GM21526 (cell line): Measurements from ENCODE around the gene NUDT17.

Source experiments
- ATAC-seq: cut with Tn5 transposase; IDR thresholded peaks from one replicate; pipeline ENCODE4 v1.9.1; 2021; ENCODE audit warnings: moderate library complexity; ENCODE audit not compliant: unreplicated experiment, low FRiP score

The NUDT17 gene

GRCh38 chr1:145846201-145846612 is 777 bp downstream of the NUDT17 start:
- no peak for ATAC-seq

- ATAC-seq: no peak
These were observed 2.4 kb downstream of the NUDT17 start for GRCh38 chr1:145847827-145848226.

DNA sequence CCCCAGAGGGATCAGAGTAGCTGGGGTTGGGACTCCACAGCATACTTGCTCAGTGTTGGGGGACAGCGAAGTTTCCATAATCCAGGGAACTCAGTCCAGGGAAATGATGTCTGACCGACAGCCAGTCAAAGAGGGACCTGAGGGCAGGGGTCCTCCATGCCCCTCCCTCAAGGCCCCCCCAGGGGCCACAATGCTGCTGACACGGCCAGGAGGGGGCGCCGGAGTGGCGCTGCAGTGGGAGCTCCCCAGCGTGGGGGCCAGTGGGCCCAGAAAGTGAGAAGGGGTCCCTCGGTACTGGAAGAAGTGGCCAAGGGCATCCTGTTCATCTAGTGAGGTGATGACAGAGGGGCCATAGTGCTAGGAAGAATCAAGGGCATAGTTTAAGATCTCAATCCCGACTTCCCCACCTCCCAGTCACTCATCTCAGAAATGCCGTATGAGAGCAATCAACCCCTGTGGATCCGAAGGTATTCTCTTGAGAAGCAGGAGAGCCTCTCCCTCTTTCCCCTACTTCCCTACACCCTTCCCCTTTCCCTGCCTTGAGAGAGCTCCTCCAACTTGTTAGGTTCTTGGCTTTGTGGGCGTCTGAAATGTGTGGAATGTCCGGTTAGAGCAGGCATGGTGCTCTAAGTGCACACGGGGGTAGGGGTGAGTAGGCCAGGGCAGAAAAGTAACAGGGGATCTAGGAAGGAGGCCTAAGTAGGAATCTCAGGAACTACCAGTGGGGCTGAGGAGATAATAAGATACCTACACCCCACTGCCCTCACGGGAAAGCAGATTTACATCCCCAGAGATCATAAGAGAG is 4.1 kb downstream of the NUDT17 start:
- no peak for ATAC-seq

GRCh38 chr1:145855426-145855948 is 10.1 kb downstream of the NUDT17 start:
- no peak for ATAC-seq

DNA sequence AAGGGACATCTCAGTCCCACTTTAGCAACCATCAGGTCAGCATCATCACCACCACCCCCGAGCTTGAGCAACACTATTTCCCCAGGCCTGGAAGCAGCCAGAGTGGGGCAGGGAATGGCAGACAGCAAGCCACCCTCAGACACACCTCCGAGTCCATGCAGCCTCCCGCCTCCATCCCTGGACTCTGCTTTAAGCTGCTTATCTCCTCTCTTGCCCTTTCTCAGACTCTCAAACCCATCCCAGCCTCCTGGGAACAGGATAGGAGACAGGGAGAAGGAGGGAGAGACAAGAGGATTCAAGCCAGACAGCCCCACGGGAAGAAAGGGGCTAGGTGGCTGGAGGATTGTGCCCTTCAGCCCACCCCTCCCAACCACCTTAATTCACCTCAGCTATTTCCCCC is 11.7 kb downstream of the NUDT17 start:
- no peak for ATAC-seq

DNA sequence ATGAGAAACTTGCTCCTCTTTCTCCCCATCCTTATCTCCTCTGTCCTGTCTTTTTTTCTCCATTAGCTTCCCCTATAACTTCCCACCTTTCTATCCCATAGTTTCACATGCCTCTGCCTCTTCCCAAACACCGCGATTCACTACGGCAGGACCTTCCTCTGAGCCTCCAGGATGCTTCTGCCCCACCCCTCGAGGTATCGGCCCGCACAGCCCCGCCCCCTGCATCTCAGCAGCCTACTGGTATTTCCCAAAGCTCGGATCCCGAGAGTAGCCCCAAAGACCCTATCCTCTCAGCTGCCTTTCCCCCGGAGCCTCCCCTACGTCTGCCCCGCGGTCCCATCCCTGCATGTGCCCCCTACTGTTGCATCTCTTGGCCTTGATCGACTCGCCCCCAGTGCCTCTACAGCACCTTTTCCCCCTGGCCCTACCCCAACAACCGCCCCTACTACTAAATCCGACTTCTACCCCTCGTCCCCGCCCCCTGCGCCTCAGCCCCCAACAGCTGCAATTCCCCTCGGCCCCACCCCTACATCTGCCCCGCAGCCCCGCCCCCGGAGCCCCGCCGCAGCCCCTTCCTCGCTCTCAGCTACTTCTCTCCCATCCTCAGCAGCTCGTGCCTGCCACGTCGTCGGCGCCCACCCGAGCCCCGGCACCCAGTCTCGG is 12.9 kb downstream of the NUDT17 start:
- peak; percentile 11 for ATAC-seq

- ATAC-seq: peak; percentile 83
These were observed 13.6 kb downstream of the NUDT17 start, which contains the start of gene PIAS3 for GRCh38 chr1:145858901-145859490. Gene PIAS3 (minus strand): TSS chr1:145859081. CDS start chr1:145858990, 91 bp downstream.

DNA sequence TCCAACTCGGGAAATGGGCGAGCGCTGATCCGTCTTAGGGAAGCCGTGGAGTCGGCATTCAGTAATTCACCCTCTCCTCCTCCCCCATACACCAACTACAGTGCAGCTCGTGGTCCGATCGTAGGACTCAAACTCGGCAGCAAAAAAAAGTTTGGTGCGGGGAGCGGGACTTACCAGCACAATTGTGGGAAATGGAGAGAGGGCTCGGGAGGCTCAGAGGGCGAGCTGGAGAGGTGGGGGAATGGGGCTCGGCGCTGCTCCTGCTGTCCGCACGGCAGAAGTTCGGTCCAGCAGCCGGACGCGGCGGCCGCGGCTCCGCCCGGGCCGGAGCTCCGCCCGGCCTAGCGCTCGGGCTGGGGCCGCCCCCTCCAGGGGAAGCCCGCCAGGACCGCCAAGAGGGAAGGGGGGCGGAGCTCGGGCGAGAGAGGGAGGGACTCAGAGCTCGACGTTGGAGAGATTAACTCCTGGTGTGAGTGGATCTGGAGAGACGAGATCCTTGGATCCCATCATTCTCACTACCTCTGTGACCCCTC is 14.1 kb downstream of the NUDT17 start:
- ATAC-seq: peak; percentile 66

GRCh38 chr1:145863282-145864018 is 18.0 kb downstream of the NUDT17 start:
- no peak for ATAC-seq

DNA sequence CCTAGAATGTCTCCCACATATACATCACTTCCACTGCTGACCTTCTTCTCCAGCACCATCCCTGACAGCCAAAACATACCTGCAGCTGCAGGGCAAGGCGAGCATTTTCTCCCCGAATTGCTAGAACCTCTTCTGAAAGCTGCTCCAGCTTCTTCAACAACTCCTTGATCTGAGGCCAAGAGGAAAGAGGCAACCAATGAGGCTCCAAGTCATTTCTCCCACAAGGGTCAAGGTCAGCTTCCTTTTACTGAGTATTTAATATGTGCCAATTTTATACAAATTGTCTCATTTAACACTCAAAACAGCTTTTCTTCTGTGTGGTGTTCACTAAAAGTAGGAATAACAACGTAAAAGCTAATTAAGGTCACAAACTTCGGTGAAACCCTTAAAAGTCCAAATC is 22.8 kb downstream of the NUDT17 start:
- ATAC-seq: no peak

- no peak for ATAC-seq
These were observed 26.8 kb downstream of the NUDT17 start for GRCh38 chr1:145871994-145872924.

DNA sequence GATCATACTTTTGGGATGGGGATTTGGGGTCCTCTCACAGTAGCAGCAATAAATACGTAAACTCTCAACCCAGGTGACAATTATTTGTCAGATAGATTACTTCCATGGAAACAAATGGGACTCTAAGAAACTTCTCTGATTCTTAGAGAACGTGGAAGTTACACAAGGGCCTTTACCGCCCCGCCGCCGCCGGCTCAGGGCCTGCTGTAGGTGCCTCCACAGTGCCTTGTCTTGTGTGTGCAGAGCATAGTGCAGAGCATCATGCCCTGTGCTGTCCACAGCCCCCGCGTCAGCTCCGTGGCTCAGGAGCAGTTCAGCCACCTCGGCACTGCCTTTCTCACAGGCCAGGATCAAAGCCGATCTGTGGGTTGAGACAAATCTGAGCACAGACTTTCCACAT is 29.2 kb downstream of the NUDT17 start:
- ATAC-seq: no peak

GRCh38 chr1:145877923-145878486 is 32.6 kb downstream of the NUDT17 start:
- no peak for ATAC-seq

DNA sequence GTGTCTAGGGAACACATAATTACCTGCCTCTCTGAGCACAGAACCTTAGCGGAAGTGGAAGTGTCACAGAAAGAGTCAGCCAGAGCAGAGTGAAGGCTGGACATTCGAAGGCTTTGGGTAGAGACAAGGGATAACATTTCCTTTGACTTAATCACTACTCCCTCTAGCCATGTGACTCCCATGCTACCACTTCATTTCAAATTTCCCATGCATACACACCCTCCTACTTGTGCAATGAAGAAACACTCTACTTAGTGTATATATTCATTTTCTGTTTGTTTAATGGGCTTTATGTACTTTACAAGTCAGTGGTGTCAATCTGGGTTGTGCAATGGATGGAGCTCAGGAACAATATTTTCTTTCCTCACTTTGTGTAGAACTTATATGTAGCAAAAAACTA is 33.3 kb downstream of the NUDT17 start:
- ATAC-seq: no peak

- ATAC-seq: no peak
These were observed 34.3 kb downstream of the NUDT17 start for GRCh38 chr1:145879775-145880174.

DNA sequence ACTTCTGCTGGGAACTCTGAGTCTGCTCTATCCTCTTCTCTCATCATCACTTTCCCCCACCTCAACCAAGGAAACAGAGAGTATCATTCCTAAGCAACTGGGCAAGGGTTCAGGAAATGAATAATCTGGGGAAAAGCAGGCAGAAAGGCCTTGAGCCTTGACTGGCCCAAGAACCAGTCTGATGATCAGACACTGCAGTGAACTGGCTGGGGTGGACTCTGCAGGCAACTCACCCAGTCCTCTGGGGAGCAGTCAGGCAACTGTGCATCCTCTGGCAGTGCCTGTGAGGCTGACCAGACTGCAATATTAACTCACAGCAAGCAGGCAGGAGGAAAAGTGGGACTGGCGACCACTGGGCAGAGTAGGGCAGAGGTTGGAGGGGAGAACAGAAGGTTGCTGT is 39.2 kb downstream of the NUDT17 start:
- ATAC-seq: no peak

DNA sequence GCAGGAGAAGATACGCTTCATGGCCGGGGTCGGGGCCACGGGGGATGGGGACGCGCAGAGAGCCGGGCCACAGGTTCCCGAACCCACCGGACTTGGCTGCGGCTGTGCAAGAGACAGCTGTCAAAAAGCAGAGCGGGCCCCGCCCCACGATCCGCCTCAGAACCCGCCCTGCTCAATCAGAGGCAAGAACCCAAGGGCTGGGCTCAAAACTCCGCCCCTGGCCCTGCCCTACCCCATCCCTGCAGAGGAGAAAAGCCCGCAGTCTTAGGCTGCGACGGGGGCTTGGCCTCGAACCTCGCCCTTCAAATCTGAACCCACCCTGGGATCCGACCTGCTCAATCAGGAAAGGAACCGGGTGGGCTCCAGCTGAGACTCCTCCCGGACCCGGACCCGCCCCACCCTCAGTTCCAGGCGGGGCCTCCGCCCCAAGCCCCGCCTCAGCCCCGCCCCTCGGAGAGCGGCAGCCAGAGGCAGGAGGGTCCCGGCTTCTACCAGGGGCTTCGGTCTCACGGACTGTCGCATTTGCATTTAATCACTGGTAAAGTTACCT is 40.4 kb downstream of the NUDT17 start, which contains the start of gene ANKRD35:
Gene ANKRD35 (minus strand): TSS at position 129 of the 550 bp plus-strand sequence. CDS start 108 bp downstream, at position 21.
- ATAC-seq: peak; percentile 94

DNA sequence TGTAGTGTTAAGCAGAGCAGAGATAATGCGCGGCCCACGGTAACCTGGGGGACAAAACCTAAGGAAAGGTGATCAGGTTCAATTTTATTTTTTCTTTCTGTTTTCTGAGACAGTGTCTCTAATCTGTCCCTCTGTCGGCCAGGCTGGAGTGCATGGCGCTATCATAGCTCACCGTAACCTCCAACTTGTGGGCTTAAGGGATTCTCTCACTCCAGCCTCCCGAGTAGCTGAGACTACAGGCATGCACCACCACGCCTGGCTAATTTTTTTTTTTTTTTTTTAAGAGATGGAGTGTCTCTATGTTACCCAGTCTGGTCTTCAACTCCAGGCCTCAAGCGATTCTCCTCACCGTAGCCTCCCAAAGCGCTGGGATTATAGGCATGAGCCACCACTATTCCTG is 41.0 kb downstream of the NUDT17 start:
- no peak for ATAC-seq

- ATAC-seq: no peak
These were observed 41.4 kb downstream of the NUDT17 start for GRCh38 chr1:145886816-145887215.
